HG03139 (cell line): Measurements from ENCODE around the gene ITSN1.
"Not testable (repeated sequence)": the region's sequence is repeated elsewhere in the genome, so short reads cannot be mapped to it uniquely, and the experiment has no call there.

Experiments
- ATAC-seq: cut with Tn5 transposase; IDR thresholded peaks from one replicate; pipeline ENCODE4 v1.9.1; 2021; ENCODE audit not compliant: unreplicated experiment

ITSN1 gene

GRCh38 chr21:33650929-33651509 lies 8.7 kb downstream of the ITSN1 start:
- ATAC-seq = no peak

- no peak for ATAC-seq
Measured at GRCh38 chr21:33651965-33652680, 9.8 kb downstream of the ITSN1 start.

GRCh38 chr21:33654412-33654811 lies 12.1 kb downstream of the ITSN1 start:
- ATAC-seq = no peak

- no peak for ATAC-seq
Measured at GRCh38 chr21:33655588-33656221, 13.4 kb downstream of the ITSN1 start.

GRCh38 chr21:33657124-33657820 lies 15.0 kb downstream of the ITSN1 start:
- no peak for ATAC-seq

GRCh38 chr21:33658919-33659567 lies 16.7 kb downstream of the ITSN1 start:
- no peak for ATAC-seq

- no peak for ATAC-seq
Measured at GRCh38 chr21:33659568-33659949, 17.3 kb downstream of the ITSN1 start.

GRCh38 chr21:33660406-33660805 lies 18.1 kb downstream of the ITSN1 start:
- ATAC-seq = no peak

GRCh38 chr21:33661146-33661545 lies 18.8 kb downstream of the ITSN1 start:
- ATAC-seq = no peak

- ATAC-seq = no peak
Measured at GRCh38 chr21:33662046-33662445, 19.7 kb downstream of the ITSN1 start.

- ATAC-seq = no peak
Measured at GRCh38 chr21:33663241-33663640, 20.9 kb downstream of the ITSN1 start.

- ATAC-seq = no peak
Measured at GRCh38 chr21:33664135-33664534, 21.8 kb downstream of the ITSN1 start.

GRCh38 chr21:33666153-33666552 lies 23.9 kb downstream of the ITSN1 start:
- ATAC-seq = no peak

- ATAC-seq = no peak
Measured at GRCh38 chr21:33667636-33668035, 25.3 kb downstream of the ITSN1 start.

GRCh38 chr21:33668180-33668579 lies 25.9 kb downstream of the ITSN1 start:
- no peak for ATAC-seq

- ATAC-seq = no peak
Measured at GRCh38 chr21:33668620-33669019, 26.3 kb downstream of the ITSN1 start.

- no peak for ATAC-seq
Measured at GRCh38 chr21:33670076-33670978, 28.0 kb downstream of the ITSN1 start.

GRCh38 chr21:33673473-33673872 lies 31.2 kb downstream of the ITSN1 start:
- no peak for ATAC-seq

- no peak for ATAC-seq
Measured at GRCh38 chr21:33674226-33674625, 31.9 kb downstream of the ITSN1 start.

- ATAC-seq = not testable (repeated sequence)
Measured at GRCh38 chr21:33676666-33677065, 34.4 kb downstream of the ITSN1 start.
